AG08395 (cell line): ENCODE data around the gene PRKG2.
"Not testable (repeated sequence)": the region's sequence is repeated elsewhere in the genome, so short reads cannot be mapped to it uniquely, and the experiment has no call there.

Experiments used
- DNase-seq: peaks from one replicate; pipeline ENCODE4 v3.0.0; 2012; ENCODE audit warnings: mixed read lengths, low spot score

PRKG2 gene

GRCh38 chr4:81214881-81215868, at the start of gene PRKG2:
TSS of gene PRKG2 (minus strand) at chr4:81215222. CDS start at chr4:81205047, 10,175 bp downstream.
- DNase-seq = peak; percentile 10

GRCh38 chr4:81260443-81261101, 45.5 kb upstream of the PRKG2 start:
- DNase-seq = no peak

DNA sequence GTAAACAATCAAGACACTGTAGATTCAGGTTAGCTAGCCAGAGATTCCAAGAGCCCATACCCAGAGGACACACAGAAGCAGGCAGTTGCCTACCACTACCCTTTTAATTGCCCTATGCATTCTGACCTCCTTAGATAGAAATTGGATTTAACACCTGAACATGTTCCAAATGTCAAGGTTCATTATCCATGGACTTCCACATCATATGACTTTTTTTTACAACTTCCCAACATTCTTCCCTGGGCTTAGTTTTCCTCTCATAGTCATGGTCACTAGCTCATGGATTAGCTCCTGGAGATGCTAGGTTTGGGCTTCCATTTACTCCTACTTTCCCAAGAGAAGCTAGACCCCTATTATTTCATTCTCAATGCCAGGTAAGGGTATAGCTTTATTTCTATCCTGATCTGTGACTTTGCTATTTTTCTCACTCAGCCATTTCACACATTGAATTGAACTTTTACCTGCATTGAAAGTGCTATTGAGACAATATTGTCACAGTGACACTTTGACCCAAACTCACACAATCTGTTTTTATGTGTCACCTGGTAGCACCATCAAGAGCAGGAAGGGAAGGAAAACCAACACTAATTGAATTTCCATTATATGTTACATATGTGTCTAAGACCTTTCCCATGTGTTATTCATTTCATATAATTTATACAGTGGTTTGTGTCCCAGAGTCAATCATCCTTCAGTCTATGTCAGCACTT, 44.0 kb upstream of the PRKG2 start:
- no peak for DNase-seq

DNA sequence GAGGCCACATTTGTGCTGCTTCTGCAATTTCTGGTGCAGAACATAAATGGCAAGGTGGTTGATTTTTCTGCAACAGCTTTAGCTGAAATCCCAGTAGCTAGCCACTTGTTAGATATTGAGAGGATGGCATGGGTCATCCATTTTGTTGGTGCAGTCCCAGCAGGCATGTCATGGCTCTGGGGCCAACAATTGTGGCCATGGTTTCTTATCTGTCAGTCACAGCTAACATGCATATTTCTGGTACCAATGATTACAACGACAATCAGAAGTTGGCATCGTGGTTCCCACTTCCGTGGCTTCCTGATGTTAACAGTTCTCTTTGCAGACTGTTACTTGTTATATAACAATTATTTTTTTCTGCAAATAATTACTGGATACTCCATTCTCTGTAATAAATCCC, 42.8 kb upstream of the PRKG2 start:
- DNase-seq = no peak

- peak; percentile 39 for DNase-seq
Measured at GRCh38 chr4:81257021-81257420, 42.0 kb upstream of the PRKG2 start.

- DNase-seq = no peak
Measured at GRCh38 chr4:81256059-81256970, 41.3 kb upstream of the PRKG2 start.

- DNase-seq = peak; percentile 75
Measured at GRCh38 chr4:81255524-81255923, 40.5 kb upstream of the PRKG2 start.

DNA sequence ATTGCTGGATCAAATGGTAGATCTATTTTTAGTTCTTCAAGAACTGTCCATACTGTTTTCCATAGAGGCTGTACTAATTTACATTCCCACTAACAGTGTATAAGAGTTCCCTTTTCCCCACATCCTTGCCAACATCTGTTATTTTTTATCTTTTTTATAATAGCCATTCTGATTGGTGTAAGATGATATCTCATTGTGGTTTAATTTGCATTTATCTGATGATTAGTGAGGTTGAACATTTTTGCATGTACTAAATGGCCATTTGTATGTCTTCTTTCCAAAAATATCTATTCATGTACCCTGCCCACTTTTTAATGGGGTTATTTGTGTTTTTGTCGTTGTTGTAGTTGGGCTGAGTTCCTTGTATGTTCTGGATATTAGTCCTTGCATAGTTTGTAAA, 35.4 kb upstream of the PRKG2 start:
- DNase-seq = no peak

DNA sequence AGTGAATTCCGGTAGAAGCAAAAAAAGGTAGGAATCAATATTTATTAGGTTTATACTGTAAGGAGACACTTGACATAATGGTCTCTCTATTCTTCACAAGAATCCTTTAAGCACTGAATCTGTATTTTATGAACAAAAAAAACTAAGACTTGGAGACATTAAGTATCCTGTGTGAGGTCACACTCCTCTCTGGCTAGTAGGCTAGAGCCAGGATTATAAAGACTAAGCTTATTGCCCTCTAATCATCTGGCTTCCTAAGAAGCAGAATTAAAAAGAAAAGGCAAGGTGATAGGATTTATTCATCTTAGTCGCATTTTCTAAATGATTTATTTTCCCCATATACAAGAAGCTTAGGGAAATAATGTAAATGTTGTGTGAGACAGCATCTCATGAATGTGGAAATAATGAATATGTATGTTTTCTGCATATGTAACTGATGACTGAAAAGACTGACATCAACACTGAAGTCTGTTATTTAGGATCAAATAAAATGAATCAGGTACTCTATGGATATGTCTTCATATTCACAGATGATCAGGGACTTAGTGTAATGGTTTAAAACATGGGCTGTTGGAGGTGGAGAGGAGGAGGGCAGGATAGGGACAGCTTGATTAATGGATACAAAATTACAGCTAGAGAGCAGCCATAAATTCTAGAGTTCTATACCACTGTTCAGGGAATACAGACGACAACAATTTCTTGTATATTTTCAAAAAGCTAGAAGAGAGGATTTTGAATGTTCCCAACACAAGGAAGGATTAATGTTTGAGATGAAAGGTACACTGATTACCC, 30.4 kb upstream of the PRKG2 start:
- no peak for DNase-seq

DNA sequence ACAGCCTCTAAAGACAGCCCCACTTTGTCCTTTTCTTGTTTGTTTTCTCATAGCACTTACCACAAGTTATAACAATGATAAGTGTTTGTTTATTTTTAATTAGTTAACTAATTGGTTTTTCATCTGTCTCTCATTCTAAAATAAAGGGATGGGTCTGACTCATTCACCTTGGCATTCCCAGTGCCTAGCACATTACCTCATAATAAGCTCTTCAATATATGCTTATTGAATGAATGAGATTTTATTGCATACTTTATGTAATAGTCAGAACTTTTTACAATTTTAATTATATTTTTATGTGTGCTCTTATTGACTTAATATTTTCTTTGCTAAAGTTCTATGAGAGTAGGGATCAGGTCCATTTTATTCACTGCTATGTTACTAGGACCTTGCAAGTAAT, 22.8 kb upstream of the PRKG2 start:
- DNase-seq = no peak

- no peak for DNase-seq
Measured at GRCh38 chr4:81235982-81236749, 21.1 kb upstream of the PRKG2 start.

- DNase-seq = no peak
Measured at GRCh38 chr4:81227968-81228367, 12.9 kb upstream of the PRKG2 start.

DNA sequence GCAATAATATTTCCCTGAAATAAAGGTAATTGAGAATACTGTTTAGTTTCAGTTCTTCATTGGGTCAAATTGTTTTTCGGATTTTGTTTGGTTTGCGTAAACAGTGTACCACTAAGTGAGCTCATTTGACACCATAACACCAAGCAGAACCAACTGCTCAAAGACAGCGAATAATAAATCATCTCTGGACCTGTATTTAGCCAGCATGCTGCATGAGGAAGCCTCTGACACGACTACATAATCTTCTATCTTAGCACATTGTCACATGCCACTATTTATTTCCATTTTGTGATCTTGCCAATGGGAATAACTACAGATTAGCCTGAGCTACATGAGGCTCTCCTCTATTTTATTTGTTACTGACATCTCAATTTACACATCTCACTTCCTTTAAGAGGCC, 12.1 kb upstream of the PRKG2 start:
- no peak for DNase-seq

- DNase-seq = no peak
Measured at GRCh38 chr4:81225252-81225651, 10.2 kb upstream of the PRKG2 start.

GRCh38 chr4:81222082-81222472, 7.1 kb upstream of the PRKG2 start:
- not testable (repeated sequence) for DNase-seq

DNA sequence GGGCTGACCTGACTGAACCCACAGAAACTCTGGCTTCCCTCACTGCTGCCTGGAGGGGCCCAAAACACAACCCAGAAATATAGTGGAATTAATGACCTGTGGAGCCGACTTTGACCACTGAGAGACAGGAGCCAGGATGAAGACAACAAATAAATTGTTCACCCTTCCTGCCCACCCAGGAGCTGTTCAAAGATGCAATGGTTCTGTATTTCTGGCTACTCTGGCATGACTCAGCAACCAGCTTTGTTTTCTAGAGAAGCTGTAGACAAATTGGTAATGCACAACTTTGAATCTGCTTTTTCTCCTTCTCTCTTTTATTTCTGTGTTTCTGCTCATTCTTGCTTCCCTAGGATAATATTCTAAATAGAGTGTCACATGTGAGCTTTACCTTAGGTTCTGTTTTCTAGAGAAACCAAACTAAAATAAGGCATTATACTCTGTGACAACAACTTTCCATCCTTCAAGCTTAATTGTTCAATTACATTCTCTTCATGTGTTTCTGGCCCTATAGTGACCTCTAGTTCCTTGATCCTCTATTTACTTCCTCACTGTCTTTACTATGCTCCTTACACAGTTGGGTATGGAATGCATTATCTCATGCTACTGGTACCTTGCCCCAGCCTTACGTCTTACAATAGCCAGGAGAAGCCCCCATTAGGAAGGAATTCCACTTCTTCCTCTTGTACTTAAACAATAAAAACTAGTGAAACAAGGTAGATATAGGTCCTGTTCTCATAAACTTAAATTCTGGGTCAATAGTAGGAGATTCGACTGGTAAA, 6.5 kb upstream of the PRKG2 start:
- peak; percentile 11 for DNase-seq

DNA sequence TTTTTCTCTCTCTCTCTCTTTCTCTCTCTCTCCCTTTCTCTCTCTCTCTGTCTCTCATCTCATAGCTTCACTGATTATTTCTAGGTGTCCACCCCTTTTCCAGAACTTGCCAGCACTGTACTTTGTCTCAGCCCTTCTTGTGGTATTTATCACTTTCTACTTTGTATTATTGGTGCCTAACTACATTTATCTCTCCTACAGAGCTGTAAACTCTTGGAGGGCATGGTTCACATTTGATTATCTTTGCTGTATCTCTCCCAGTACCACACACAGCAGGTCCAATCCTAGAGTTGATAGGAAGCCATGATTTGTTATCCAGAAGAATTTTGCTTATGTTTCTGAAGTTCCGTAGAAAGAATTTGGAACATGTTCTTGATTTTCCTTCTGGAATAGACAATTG, 5.2 kb upstream of the PRKG2 start:
- no peak for DNase-seq

- no peak for DNase-seq
Measured at GRCh38 chr4:81218206-81218605, 3.2 kb upstream of the PRKG2 start.

DNA sequence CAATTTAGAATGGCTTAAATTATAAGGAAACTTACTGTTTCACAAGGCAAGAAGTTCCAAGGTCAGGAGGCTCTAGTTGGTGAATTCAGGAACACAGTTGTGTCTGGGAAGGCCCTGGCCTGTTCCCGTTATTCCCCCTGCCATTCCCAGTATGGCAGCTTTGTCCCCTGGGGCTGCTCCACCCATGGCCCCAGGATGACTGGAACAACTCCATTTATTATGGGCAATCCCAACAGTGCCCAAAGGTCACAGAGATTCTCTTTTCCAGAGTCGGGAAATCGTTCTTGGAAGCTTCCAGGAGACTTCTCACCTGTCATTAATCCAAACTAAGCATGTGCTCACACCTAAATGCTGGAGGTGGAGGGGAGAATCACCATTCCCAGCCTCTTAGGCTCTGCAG, 2.8 kb upstream of the PRKG2 start:
- no peak for DNase-seq
